IMR-90 (cell line): Measurements from ENCODE around the gene ITLN1. TPM values are rescaled to one million over a fixed set of nuclear protein-coding genes. Genes with fewer than 3 reads are reported as not detected.

Source experiments
- ATAC-seq: fragments of 200-7000 bp; cut with Tn5 transposase; 2 replicates; pipeline ENCODE4 v1.9.1; 2020; ENCODE audit warnings: low read depth, mild to moderate bottlenecking, moderate library complexity
- BruUV-seq: library from RNA; stranded (reverse); fragments of 400-500 nt; replicated peaks from 2 replicates; lab custom pipeline; 2021; lab: Mats Ljungman, UMichigan
- CTCF ChIA-PET: fragments of 300-600 bp; formaldehyde crosslinking; extraction: SDS; loops from one replicate; lab custom pipeline; 2021; ENCODE audit warnings: antibody characterized with exemption; lab: Yijun Ruan, JAX
- POLR2A ChIA-PET: fragments of 300-600 bp; sonication (Branson Sonifier 250); formaldehyde crosslinking; loops from one replicate; lab custom pipeline; 2022; ENCODE audit warnings: antibody characterized with exemption; ENCODE audit not compliant: unreplicated experiment; lab: Charles Lee
- DNase-seq: peaks from one replicate; pipeline ENCODE4 v3.0.0; 2013
- H2AFZ ChIP-seq: replicated peaks from 2 replicates; pipeline ENCODE3; 2013; ENCODE audit warnings: low read length, mild to moderate bottlenecking; ENCODE audit not compliant: poor library complexity
- H2AK5ac ChIP-seq: 2 replicates; pipeline ENCODE4 v1.6.1; 2013; ENCODE audit warnings: low read depth, low read length, inconsistent platforms
- H2AK9ac ChIP-seq: replicated peaks from 2 replicates; pipeline ENCODE3; 2013; ENCODE audit warnings: mild to moderate bottlenecking, low read depth, low read length, moderate library complexity; ENCODE audit not compliant: poor library complexity
- H2BK120ac ChIP-seq: 2 replicates; pipeline ENCODE4 v1.6.1; 2013; ENCODE audit warnings: low read depth, low read length, inconsistent platforms
- H2BK15ac ChIP-seq: 3 replicates; pipeline ENCODE4 v1.6.1; 2013; ENCODE audit warnings: low read depth, low read length, inconsistent platforms
- H2BK20ac ChIP-seq: 2 replicates; pipeline ENCODE4 v1.6.1; 2013; ENCODE audit warnings: low read depth, mild to moderate bottlenecking, inconsistent platforms, low read length, moderate library complexity
- H2BK5ac ChIP-seq: 2 replicates; pipeline ENCODE4 v1.6.1; 2013; ENCODE audit warnings: mild to moderate bottlenecking, low read depth, low read length, inconsistent platforms; ENCODE audit not compliant: poor library complexity, severe bottlenecking
- H3K14ac ChIP-seq: replicated peaks from 2 replicates; pipeline ENCODE4 v1.6.1; 2013; ENCODE audit warnings: low read depth, low read length, inconsistent platforms
- H3K18ac ChIP-seq: 2 replicates; pipeline ENCODE4 v1.6.1; 2013; ENCODE audit warnings: low read depth, low read length, control low read depth
- H3K23ac ChIP-seq: 2 replicates; pipeline ENCODE4 v1.6.1; 2013; ENCODE audit warnings: low read depth, low read length, inconsistent platforms
- H3K27ac ChIP-seq: 2 replicates; pipeline ENCODE4 v1.5.1; 2013; ENCODE audit warnings: mild to moderate bottlenecking, control low read depth, low read length; ENCODE audit not compliant: insufficient read depth
- H3K27me3 ChIP-seq: 2 replicates; pipeline ENCODE4 v1.6.1; 2013; ENCODE audit warnings: low read length; ENCODE audit not compliant: control insufficient read depth, insufficient read depth
- H3K36me3 ChIP-seq: 2 replicates; pipeline ENCODE4 v1.6.1; 2013; ENCODE audit warnings: low read length, mixed read lengths; ENCODE audit not compliant: control insufficient read depth, insufficient read depth
- H3K4ac ChIP-seq: 2 replicates; pipeline ENCODE4 v1.6.1; 2013; ENCODE audit warnings: low read depth, low read length, inconsistent platforms
- H3K4me1 ChIP-seq: 2 replicates; pipeline ENCODE4 v1.6.1; 2013; ENCODE audit warnings: low read length, mixed read lengths; ENCODE audit not compliant: control insufficient read depth, insufficient read depth
- H3K4me2 ChIP-seq: 2 replicates; pipeline ENCODE4 v1.6.1; 2013; ENCODE audit warnings: low read depth, mild to moderate bottlenecking, control low read depth, low read length, moderate library complexity
- H3K4me3 ChIP-seq: 2 replicates; pipeline ENCODE4 v1.5.1; 2013; ENCODE audit warnings: low read depth, mild to moderate bottlenecking, control low read depth, low read length, moderate library complexity; ENCODE audit not compliant: insufficient read depth
- H3K56ac ChIP-seq: 2 replicates; pipeline ENCODE4 v1.6.1; 2013; ENCODE audit warnings: low read length, inconsistent platforms; ENCODE audit not compliant: insufficient read depth; ENCODE audit errors: extremely low read depth
- H3K79me1 ChIP-seq, 2 experiments: 2 replicates each; pipeline ENCODE4 v1.6.1; 2013; ENCODE audit warnings: low read length in 2 of 2, inconsistent platforms in 1 of 2, low read depth in 1 of 2
- H3K9ac ChIP-seq: 2 replicates; pipeline ENCODE4 v1.6.1; 2013; ENCODE audit warnings: low read depth, low read length, control low read depth
- H3K9me1 ChIP-seq: 2 replicates; pipeline ENCODE4 v1.6.1; 2013; ENCODE audit warnings: low read length, inconsistent platforms; ENCODE audit not compliant: insufficient read depth
- H3K9me3 ChIP-seq: 2 replicates; pipeline ENCODE4 v1.6.1; 2013; ENCODE audit warnings: low read length; ENCODE audit not compliant: control insufficient read depth, insufficient read depth
- H4K20me1 ChIP-seq: 2 replicates; pipeline ENCODE4 v1.6.1; 2013; ENCODE audit warnings: low read length, inconsistent platforms; ENCODE audit not compliant: insufficient read depth
- H4K5ac ChIP-seq: 2 replicates; pipeline ENCODE4 v1.6.1; 2013; ENCODE audit warnings: mild to moderate bottlenecking, low read depth, low read length, control low read depth
- H4K8ac ChIP-seq, 2 experiments: 2 replicates each; pipeline ENCODE4 v1.6.1; 2013; ENCODE audit warnings: low read depth in 2 of 2, low read length in 2 of 2, control low read depth in 1 of 2, inconsistent platforms in 1 of 2
- H4K91ac ChIP-seq: 2 replicates; pipeline ENCODE4 v1.6.1; 2013; ENCODE audit warnings: low read depth, low read length, inconsistent platforms; ENCODE audit not compliant: insufficient read depth
- BHLHE40 ChIP-seq: fragments of 150-350 bp; IDR thresholded peaks from 2 replicates; pipeline ENCODE4 v1.6.1; 2016; ENCODE audit warnings: mild to moderate bottlenecking, low read depth, low read length
- CEBPB ChIP-seq: IDR thresholded peaks from 2 replicates; pipeline ENCODE4 v1.6.1; 2012; ENCODE audit warnings: low read depth, low read length, improper control_type of control experiment
- CHD1 ChIP-seq: IDR thresholded peaks from 2 replicates; pipeline ENCODE4 v1.6.1; 2012; ENCODE audit warnings: low read depth, low read length, improper control_type of control experiment
- ELK1 ChIP-seq: fragments of 150-350 bp; IDR thresholded peaks from 2 replicates; pipeline ENCODE4 v1.6.1; 2016; ENCODE audit warnings: low read depth, mild to moderate bottlenecking, low read length, moderate library complexity, borderline replicate concordance
- FOS ChIP-seq: fragments of 150-350 bp; IDR thresholded peaks from 2 replicates; pipeline ENCODE4 v1.6.1; 2016; ENCODE audit warnings: low read depth, low read length
- MAFK ChIP-seq: IDR thresholded peaks from 2 replicates; pipeline ENCODE4 v1.6.1; 2012; ENCODE audit warnings: low read depth, low read length, improper control_type of control experiment
- MAZ ChIP-seq: IDR thresholded peaks from 2 replicates; pipeline ENCODE4 v1.6.1; 2012; ENCODE audit warnings: low read depth, mild to moderate bottlenecking, low read length, improper control_type of control experiment, moderate library complexity, borderline replicate concordance
- MXI1 ChIP-seq: IDR thresholded peaks from 2 replicates; pipeline ENCODE4 v1.6.1; 2012; ENCODE audit warnings: low read depth, mild to moderate bottlenecking, low read length, moderate library complexity, borderline replicate concordance
- NFE2L2 ChIP-seq: fragments of 150-350 bp; IDR thresholded peaks from 2 replicates; pipeline ENCODE4 v1.6.1; 2016; ENCODE audit warnings: low read depth, mild to moderate bottlenecking, low read length
- POLR2A ChIP-seq: IDR thresholded peaks from 2 replicates; pipeline ENCODE4 v1.6.1; 2012; ENCODE audit warnings: mild to moderate bottlenecking, low read depth, low read length
- RAD21 ChIP-seq: IDR thresholded peaks from 2 replicates; pipeline ENCODE4 v1.6.1; 2012; ENCODE audit warnings: low read length, improper control_type of control experiment
- RCOR1 ChIP-seq: IDR thresholded peaks from 2 replicates; pipeline ENCODE4 v1.6.1; 2012; ENCODE audit warnings: mild to moderate bottlenecking, low read length, improper control_type of control experiment; ENCODE audit not compliant: insufficient replicate concordance
- RFX5 ChIP-seq: IDR thresholded peaks from 2 replicates; pipeline ENCODE4 v1.8.0; 2012; ENCODE audit warnings: low read depth, mild to moderate bottlenecking, low read length, moderate library complexity
- SMC3 ChIP-seq: fragments of 150-350 bp; IDR thresholded peaks from 2 replicates; pipeline ENCODE4 v1.6.1; 2016; ENCODE audit warnings: low read depth, mild to moderate bottlenecking, antibody characterized with exemption, low read length, moderate library complexity
- USF2 ChIP-seq: fragments of 150-350 bp; IDR thresholded peaks from 2 replicates; pipeline ENCODE4 v1.6.1; 2017; ENCODE audit warnings: mild to moderate bottlenecking, antibody characterized with exemption, low read length, low read depth
- WGBS, 2 experiments: methylation state at CpG; one replicate each; pipeline versions ENCODE4 v1.1.5 to v1.1.7; 2013; ENCODE audit warnings: missing lambda C conversion rate in 2 of 2; ENCODE audit not compliant: insufficient read length in 1 of 2; ENCODE audit errors: extremely low coverage in 2 of 2; 5-methylcytosine and 5-hydroxymethylcytosine counted together
- dilution Hi-C: fragments of 300-500 bp; cut with HindIII; formaldehyde crosslinking; loops from one replicate; pipeline ENCODE4 v1.14.3; 2018; ENCODE audit warnings: low sequenced_read_pairs; ENCODE audit not compliant: unreplicated experiment
- in situ Hi-C: fragments of 300-500 bp; cut with MboI; formaldehyde crosslinking; loops from 3 replicates; pipeline ENCODE4 v1.14.3; 2019; ENCODE audit warnings: low sequenced_read_pairs, inconsistent platforms, mixed read lengths
- intact Hi-C: fragments of 100-400 bp; cut with micrococcal nuclease; formaldehyde crosslinking; loops from 2 replicates; pipeline ENCODE4 v1.10.0; 2022
- polyA plus RNA-seq, 3 experiments: library from polyadenylated mRNA; depleted of rRNA; stranded (reverse); fragments of >200 nt; gene quantifications; 2 replicates each; pipeline ENCODE4 v1.2.3, GENCODE V29; 2012; ENCODE audit warnings: low replicate concordance in 1 of 3
- total RNA-seq: library from RNA; depleted of rRNA; stranded (reverse); fragments of >200 nt; gene quantifications from 2 replicates; pipeline ENCODE4 v1.2.3, GENCODE V29; 2012
- TF ChIP-seq, protein P1 (sequence below): conservative IDR thresholded peaks from 2 replicates; pipeline ENCODE4 v1.5.1; 2012; ENCODE audit warnings: mild to moderate bottlenecking, low read depth, low read length, improper control_type of control experiment

The ITLN1 gene
- total and polyA plus RNA-seq, 2 of the 4 experiments (the other 2 are of a cell fraction) = not detected

DNA sequence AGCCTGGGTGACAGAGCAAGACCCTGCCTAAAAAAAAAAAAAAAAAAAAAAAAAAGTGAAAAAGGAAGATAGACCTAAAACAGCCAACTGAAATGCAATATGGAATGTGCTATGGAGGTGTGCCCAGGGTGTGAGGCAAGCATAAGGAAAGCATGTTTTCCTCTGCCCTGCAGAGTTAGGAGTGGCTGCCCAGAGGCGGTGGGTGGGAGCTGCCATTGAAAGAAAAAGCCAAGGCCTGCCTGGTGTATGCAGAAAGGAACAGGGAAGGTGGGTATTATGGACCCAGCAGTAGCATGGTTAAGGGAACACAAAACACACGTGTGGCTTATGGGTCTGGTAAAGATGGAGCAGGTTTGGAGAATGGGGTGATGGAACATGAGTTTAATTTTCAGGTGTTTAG is 31.2 kb downstream of the ITLN1 start:
- in situ Hi-C loops (no loop called here), dilution Hi-C loops (no loop called here), intact Hi-C loops (no loop called here)
- Histone ChIP-seq H2BK5ac (no peak overlapping the region), H3K4me3 (no peak overlapping the region), H4K20me1 (no peaks in the 10 kb centered on the region), H3K4me2 (no peak overlapping the region), H3K27ac (no peak overlapping the region), H3K9me1 (no peaks in the 10 kb centered on the region), H3K23ac (no peak overlapping the region), H3K36me3 (no peaks in the 10 kb centered on the region), H3K18ac (no peak overlapping the region), H3K4ac (no peak overlapping the region), H2BK20ac (no peak overlapping the region), H2BK15ac (no peak overlapping the region), H3K56ac (no peak overlapping the region), H3K9ac (no peak overlapping the region), H4K91ac (no peak overlapping the region), H2BK120ac (no peak overlapping the region), H4K5ac (no peak overlapping the region), H3K4me1 (no peaks in the 10 kb centered on the region), H2AK5ac (no peak overlapping the region), H3K14ac (no peak overlapping the region), H4K8ac (no peak overlapping the region), H2AK9ac (no peak overlapping the region), H2AFZ (no peak overlapping the region), H3K79me1 (no peaks in the 10 kb centered on the region), H3K27me3 (no peaks in the 10 kb centered on the region), H3K9me3 (no peaks in the 10 kb centered on the region)
- TF ChIP-seq RFX5 = no peak
- TF ChIP-seq BHLHE40 = no peak
- no peak for TF ChIP-seq ELK1
- no peak for TF ChIP-seq POLR2A
- no peak for TF ChIP-seq CEBPB
- no peak for TF ChIP-seq FOS
- TF ChIP-seq NFE2L2 = no peak
- TF ChIP-seq, protein P1, sequence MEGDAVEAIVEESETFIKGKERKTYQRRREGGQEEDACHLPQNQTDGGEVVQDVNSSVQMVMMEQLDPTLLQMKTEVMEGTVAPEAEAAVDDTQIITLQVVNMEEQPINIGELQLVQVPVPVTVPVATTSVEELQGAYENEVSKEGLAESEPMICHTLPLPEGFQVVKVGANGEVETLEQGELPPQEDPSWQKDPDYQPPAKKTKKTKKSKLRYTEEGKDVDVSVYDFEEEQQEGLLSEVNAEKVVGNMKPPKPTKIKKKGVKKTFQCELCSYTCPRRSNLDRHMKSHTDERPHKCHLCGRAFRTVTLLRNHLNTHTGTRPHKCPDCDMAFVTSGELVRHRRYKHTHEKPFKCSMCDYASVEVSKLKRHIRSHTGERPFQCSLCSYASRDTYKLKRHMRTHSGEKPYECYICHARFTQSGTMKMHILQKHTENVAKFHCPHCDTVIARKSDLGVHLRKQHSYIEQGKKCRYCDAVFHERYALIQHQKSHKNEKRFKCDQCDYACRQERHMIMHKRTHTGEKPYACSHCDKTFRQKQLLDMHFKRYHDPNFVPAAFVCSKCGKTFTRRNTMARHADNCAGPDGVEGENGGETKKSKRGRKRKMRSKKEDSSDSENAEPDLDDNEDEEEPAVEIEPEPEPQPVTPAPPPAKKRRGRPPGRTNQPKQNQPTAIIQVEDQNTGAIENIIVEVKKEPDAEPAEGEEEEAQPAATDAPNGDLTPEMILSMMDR = no peak
- no peak for TF ChIP-seq MAZ
- TF ChIP-seq USF2 = no peak
- no peak for TF ChIP-seq MXI1
- TF ChIP-seq CHD1 = no peak
- TF ChIP-seq MAFK = no peak
- no peak for TF ChIP-seq SMC3
- TF ChIP-seq RAD21 = no peak
- TF ChIP-seq RCOR1 = no peak
- WGBS, 2 experiments = 33% methylated on average over 1 of the region's 2 CpGs; no CpG with 5 or more reads in 1 of the 2 experiments
- ATAC-seq = no peak
- no peak for DNase-seq
- ChIA-PET CTCF (no interaction called here), POLR2A (no interaction called here)
- no TSS peak for BruUV-seq
